HG02759 (cell line): ENCODE results near the gene TEAD1.

ENCODE experiments used
- ATAC-seq: cut with Tn5 transposase; IDR thresholded peaks from one replicate; pipeline ENCODE4 v1.9.1; 2021; ENCODE audit warnings: mild to moderate bottlenecking, moderate library complexity; ENCODE audit not compliant: unreplicated experiment

TEAD1 gene

GRCh38 chr11:12968101-12968500 lies 293.9 kb downstream of the TEAD1 start:
- no peak for ATAC-seq

DNA sequence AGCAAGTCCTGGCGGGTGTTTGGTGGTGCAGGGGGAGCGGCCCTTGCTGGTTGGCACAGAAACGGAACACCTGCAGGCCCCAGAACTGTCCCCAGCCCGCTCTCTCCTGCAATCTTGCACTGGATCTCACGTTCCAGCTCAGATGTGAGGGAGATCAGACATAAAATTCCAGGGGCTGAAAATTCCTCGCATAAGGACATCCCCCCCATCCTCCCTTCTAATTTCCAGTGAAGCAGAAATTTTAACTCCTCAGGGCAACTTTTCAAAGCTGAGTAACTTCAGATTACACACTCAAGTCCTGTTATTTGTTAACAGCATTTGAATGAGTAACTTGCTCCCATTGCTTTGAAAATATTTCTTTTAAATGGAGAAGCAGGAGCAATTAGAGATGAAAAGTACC lies 294.6 kb downstream of the TEAD1 start:
- ATAC-seq = no peak

GRCh38 chr11:12971955-12972354 lies 297.7 kb downstream of the TEAD1 start:
- ATAC-seq = no peak

DNA sequence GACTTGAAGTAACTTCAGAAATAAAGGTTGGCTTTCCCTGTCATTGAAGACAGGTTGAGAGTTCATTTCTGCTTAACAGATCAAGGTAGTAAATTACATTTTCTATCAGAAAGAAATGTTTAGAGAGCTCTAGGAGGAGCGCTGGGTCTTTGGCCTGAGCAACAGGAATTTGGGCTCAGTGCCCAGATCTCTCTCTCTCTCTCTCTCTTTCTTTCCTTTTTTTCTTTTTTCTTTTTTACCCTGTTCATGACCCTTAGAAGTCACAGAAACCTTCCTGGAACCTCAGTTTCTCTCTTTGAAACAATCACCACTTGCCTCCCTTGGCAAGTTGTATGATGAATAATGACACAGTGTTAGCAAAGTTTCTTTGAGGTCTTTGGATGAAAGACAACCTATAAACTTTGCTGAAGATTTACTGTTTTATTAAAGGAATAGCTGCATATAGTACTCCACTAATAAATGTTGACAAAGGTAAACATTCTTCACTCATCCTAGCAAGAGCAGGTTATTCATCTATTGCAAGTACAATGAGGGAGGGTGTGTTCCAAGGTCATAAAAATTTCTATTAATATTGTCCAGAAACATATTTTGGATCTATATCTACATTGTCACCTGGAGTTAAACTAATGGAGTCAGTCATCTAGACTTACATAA lies 299.4 kb downstream of the TEAD1 start:
- ATAC-seq = no peak

GRCh38 chr11:12975195-12975594 lies 301.0 kb downstream of the TEAD1 start:
- no peak for ATAC-seq

GRCh38 chr11:12979928-12980689 lies 305.9 kb downstream of the TEAD1 start:
- no peak for ATAC-seq

DNA sequence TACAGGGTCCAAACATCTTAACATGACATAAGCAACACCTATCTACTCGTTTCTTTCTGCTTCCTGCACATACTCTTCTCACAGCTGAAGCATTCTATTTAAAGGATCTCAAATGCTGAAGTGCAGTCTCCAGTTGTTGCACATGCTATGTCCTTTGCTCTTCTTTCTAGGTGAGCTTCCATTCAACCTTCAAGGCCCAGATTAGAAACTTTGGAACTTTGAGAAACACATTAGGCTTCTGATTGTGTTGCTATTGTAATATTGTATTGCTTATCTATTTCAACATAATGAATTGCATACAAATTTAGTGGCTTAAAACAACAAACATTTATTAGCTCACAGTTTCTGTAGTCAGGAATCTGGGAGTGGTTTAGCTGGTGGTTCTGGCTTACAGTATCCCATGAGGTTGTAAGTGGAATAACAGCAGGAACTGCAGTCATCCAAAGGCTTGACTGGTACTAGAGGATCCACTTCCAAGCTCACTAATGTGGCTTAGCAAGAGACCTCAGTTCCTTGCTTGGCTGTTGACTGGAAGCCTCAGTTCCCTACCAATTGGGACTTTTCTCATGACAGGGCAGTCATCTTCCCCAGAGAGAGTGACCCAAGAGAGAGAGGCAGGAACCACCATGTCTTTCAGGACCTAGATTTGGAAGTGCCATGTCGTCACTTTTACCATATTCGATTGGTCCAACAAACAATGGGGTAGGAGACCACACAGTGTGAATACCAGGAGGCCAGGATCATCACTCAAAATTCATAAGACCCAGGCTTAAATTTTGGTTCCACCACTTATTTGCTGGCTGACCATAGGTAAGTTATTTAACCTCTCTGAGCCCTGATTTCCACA lies 307.7 kb downstream of the TEAD1 start:
- no peak for ATAC-seq

- no peak for ATAC-seq
Observed at GRCh38 chr11:12983336-12983735, 309.1 kb downstream of the TEAD1 start.

GRCh38 chr11:12986194-12986898 lies 312.1 kb downstream of the TEAD1 start:
- ATAC-seq = no peak

- no peak for ATAC-seq
Observed at GRCh38 chr11:12989428-12990161, 315.4 kb downstream of the TEAD1 start.

DNA sequence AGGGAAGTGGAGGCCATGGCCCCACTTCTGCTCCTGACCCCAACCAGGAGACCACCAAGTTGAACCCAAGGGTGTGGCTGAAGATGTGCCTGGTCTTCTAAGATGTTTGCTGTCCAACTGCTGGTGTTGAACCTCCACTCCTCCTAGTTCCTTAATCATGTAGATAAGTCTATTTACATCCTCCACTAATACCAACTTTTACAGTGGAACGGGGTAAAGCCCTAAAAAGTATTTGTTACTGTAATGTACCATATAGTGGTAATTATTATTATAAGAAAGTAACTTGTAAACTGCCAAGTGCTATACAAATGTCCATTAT lies 315.9 kb downstream of the TEAD1 start:
- no peak for ATAC-seq

GRCh38 chr11:12991426-12991825 lies 317.2 kb downstream of the TEAD1 start:
- ATAC-seq = no peak

DNA sequence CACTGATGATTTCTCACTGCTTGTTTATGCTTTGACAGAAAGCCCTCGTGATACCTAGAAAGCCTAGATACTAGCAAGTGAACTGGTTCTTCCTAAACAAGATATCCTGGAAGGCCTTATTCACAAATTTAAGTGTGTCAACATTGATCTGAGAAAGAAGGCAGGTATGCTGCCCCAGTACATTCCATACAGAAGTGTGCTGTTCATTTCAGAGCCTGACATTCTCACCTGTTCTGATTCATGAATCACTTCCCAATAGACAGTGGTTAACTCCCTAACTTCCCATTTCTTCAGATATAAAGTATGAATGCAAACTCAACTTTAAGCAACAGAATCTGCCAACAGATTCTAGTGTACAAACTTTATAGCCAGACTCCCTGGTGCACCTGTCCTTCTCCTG lies 319.4 kb downstream of the TEAD1 start:
- no peak for ATAC-seq
